Heart left ventricle (tissue), 13 donors: ENCODE measurements around the gene CFAP299.

Experiments
- CTCF ChIP-seq, 12 donors: fragments of 200-600 bp; sonication (generic) in 4 of 12; IDR thresholded peaks; one replicate each; pipeline versions ENCODE4 v1.5.0 to v1.8.0; 2018 to 2022; ENCODE audit warnings: antibody characterized with exemption in 12 of 12, mild to moderate bottlenecking in 5 of 12
- POLR2A ChIP-seq, 2 donors: fragments of 450-650 bp; IDR thresholded peaks; one replicate each; pipeline ENCODE4 v1.6.1; 2017; ENCODE audit warnings: antibody characterized with exemption in 2 of 2, mild to moderate bottlenecking in 2 of 2, moderate library complexity in 2 of 2
- donor health status: ischemic (EF 13 %, LVEDD 7.1; RV severe dilation, severe dysfunction).
- donor health status: DM: no; HTN: yes; CAD: no.
- donor health status: DM: no; HTN: no; CAD: no.
- donor health status: ischemic (EF 25% LVEDD 6.9; RV normal size, moderate dysfunction).
- donor health status: ischemic (EF 25% LVEDD 5.7; RV mildly dilated, moderate dysfunction).
- donor health status: ischemic (EF 35%, LVEDD 5.7; RV mildly dilated, moderate dysfunction).
- donor health status: nonischemic (EF 11% LVEDD 7.7; RV severe dilation, severe dysfunction).
- donor health status: DM: yes; HTN: yes; CAD: no.
- donor health status: PGD.
- donor health status: ischemic (EF 29% LVEDD 5.4; RV normal size, mild dysfunction).
- donor health status: nonischemic (EF 23%, LVEDD 6.1; RV moderate dilation, normal function).

DNA sequence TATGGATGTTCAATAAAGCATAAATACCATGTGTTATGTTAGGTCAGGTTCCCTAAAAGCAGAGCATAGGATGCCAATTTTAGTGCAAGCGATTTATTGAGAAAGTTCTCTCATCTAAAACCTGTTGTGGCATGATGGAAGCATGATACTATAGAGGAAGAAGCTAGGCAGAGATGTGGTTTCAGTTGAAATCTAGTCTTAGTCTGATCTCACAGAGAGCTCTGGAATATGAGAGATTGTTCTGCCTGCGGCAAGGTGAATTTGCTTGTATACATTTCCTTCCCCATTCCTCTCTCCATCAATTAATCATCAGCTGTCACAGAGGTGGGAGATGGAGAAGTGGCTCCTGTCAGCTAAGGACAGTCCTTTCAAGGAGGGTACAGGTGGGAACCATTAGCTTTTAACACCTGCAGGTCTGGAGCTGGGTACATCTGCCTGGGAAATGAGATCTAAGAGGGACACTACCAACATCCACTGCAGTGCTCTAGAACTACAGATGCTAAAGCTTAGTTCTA, 252.4 kb downstream of the CFAP299 start:
- no peak for TF ChIP-seq CTCF (IDR thresholded peaks at IDR 0.05)
- no peak for TF ChIP-seq POLR2A (IDR thresholded peaks at IDR 0.05)
